IMR-90 (cell line): Measurements from ENCODE around the gene GPI. TPM values are rescaled to one million over a fixed set of nuclear protein-coding genes. Genes with fewer than 3 reads are reported as not detected.

Experiments
- ATAC-seq: fragments of 200-7000 bp; cut with Tn5 transposase; 2 replicates; pipeline ENCODE4 v1.9.1; 2020; ENCODE audit warnings: low read depth, mild to moderate bottlenecking, moderate library complexity
- BruUV-seq: library from RNA; stranded (reverse); fragments of 400-500 nt; replicated peaks from 2 replicates; lab custom pipeline; 2021; lab: Mats Ljungman, UMichigan
- CTCF ChIA-PET: fragments of 300-600 bp; formaldehyde crosslinking; extraction: SDS; loops from one replicate; lab custom pipeline; 2021; ENCODE audit warnings: antibody characterized with exemption; lab: Yijun Ruan, JAX
- POLR2A ChIA-PET: fragments of 300-600 bp; sonication (Branson Sonifier 250); formaldehyde crosslinking; loops from one replicate; lab custom pipeline; 2022; ENCODE audit warnings: antibody characterized with exemption; ENCODE audit not compliant: unreplicated experiment; lab: Charles Lee
- DNase-seq: peaks from one replicate; pipeline ENCODE4 v3.0.0; 2013
- H2AFZ ChIP-seq: replicated peaks from 2 replicates; pipeline ENCODE3; 2013; ENCODE audit warnings: low read length, mild to moderate bottlenecking; ENCODE audit not compliant: poor library complexity
- H2AK5ac ChIP-seq: 2 replicates; pipeline ENCODE4 v1.6.1; 2013; ENCODE audit warnings: low read depth, low read length, inconsistent platforms
- H2AK9ac ChIP-seq: replicated peaks from 2 replicates; pipeline ENCODE3; 2013; ENCODE audit warnings: mild to moderate bottlenecking, low read depth, low read length, moderate library complexity; ENCODE audit not compliant: poor library complexity
- H2BK120ac ChIP-seq: 2 replicates; pipeline ENCODE4 v1.6.1; 2013; ENCODE audit warnings: low read depth, low read length, inconsistent platforms
- H2BK15ac ChIP-seq: 3 replicates; pipeline ENCODE4 v1.6.1; 2013; ENCODE audit warnings: low read depth, low read length, inconsistent platforms
- H2BK20ac ChIP-seq: 2 replicates; pipeline ENCODE4 v1.6.1; 2013; ENCODE audit warnings: low read depth, mild to moderate bottlenecking, inconsistent platforms, low read length, moderate library complexity
- H2BK5ac ChIP-seq: 2 replicates; pipeline ENCODE4 v1.6.1; 2013; ENCODE audit warnings: mild to moderate bottlenecking, low read depth, low read length, inconsistent platforms; ENCODE audit not compliant: poor library complexity, severe bottlenecking
- H3K14ac ChIP-seq: replicated peaks from 2 replicates; pipeline ENCODE4 v1.6.1; 2013; ENCODE audit warnings: low read depth, low read length, inconsistent platforms
- H3K18ac ChIP-seq: 2 replicates; pipeline ENCODE4 v1.6.1; 2013; ENCODE audit warnings: low read depth, low read length, control low read depth
- H3K23ac ChIP-seq: 2 replicates; pipeline ENCODE4 v1.6.1; 2013; ENCODE audit warnings: low read depth, low read length, inconsistent platforms
- H3K27ac ChIP-seq: 2 replicates; pipeline ENCODE4 v1.5.1; 2013; ENCODE audit warnings: mild to moderate bottlenecking, control low read depth, low read length; ENCODE audit not compliant: insufficient read depth
- H3K27me3 ChIP-seq: 2 replicates; pipeline ENCODE4 v1.6.1; 2013; ENCODE audit warnings: low read length; ENCODE audit not compliant: control insufficient read depth, insufficient read depth
- H3K36me3 ChIP-seq: 2 replicates; pipeline ENCODE4 v1.6.1; 2013; ENCODE audit warnings: low read length, mixed read lengths; ENCODE audit not compliant: control insufficient read depth, insufficient read depth
- H3K4ac ChIP-seq: 2 replicates; pipeline ENCODE4 v1.6.1; 2013; ENCODE audit warnings: low read depth, low read length, inconsistent platforms
- H3K4me1 ChIP-seq: 2 replicates; pipeline ENCODE4 v1.6.1; 2013; ENCODE audit warnings: low read length, mixed read lengths; ENCODE audit not compliant: control insufficient read depth, insufficient read depth
- H3K4me2 ChIP-seq: 2 replicates; pipeline ENCODE4 v1.6.1; 2013; ENCODE audit warnings: low read depth, mild to moderate bottlenecking, control low read depth, low read length, moderate library complexity
- H3K4me3 ChIP-seq: 2 replicates; pipeline ENCODE4 v1.5.1; 2013; ENCODE audit warnings: low read depth, mild to moderate bottlenecking, control low read depth, low read length, moderate library complexity; ENCODE audit not compliant: insufficient read depth
- H3K56ac ChIP-seq: 2 replicates; pipeline ENCODE4 v1.6.1; 2013; ENCODE audit warnings: low read length, inconsistent platforms; ENCODE audit not compliant: insufficient read depth; ENCODE audit errors: extremely low read depth
- H3K79me1 ChIP-seq, 2 experiments: 2 replicates each; pipeline ENCODE4 v1.6.1; 2013; ENCODE audit warnings: low read length in 2 of 2, inconsistent platforms in 1 of 2, low read depth in 1 of 2
- H3K9ac ChIP-seq: 2 replicates; pipeline ENCODE4 v1.6.1; 2013; ENCODE audit warnings: low read depth, low read length, control low read depth
- H3K9me1 ChIP-seq: 2 replicates; pipeline ENCODE4 v1.6.1; 2013; ENCODE audit warnings: low read length, inconsistent platforms; ENCODE audit not compliant: insufficient read depth
- H3K9me3 ChIP-seq: 2 replicates; pipeline ENCODE4 v1.6.1; 2013; ENCODE audit warnings: low read length; ENCODE audit not compliant: control insufficient read depth, insufficient read depth
- H4K20me1 ChIP-seq: 2 replicates; pipeline ENCODE4 v1.6.1; 2013; ENCODE audit warnings: low read length, inconsistent platforms; ENCODE audit not compliant: insufficient read depth
- H4K5ac ChIP-seq: 2 replicates; pipeline ENCODE4 v1.6.1; 2013; ENCODE audit warnings: mild to moderate bottlenecking, low read depth, low read length, control low read depth
- H4K8ac ChIP-seq, 2 experiments: 2 replicates each; pipeline ENCODE4 v1.6.1; 2013; ENCODE audit warnings: low read depth in 2 of 2, low read length in 2 of 2, control low read depth in 1 of 2, inconsistent platforms in 1 of 2
- H4K91ac ChIP-seq: 2 replicates; pipeline ENCODE4 v1.6.1; 2013; ENCODE audit warnings: low read depth, low read length, inconsistent platforms; ENCODE audit not compliant: insufficient read depth
- BHLHE40 ChIP-seq: fragments of 150-350 bp; IDR thresholded peaks from 2 replicates; pipeline ENCODE4 v1.6.1; 2016; ENCODE audit warnings: mild to moderate bottlenecking, low read depth, low read length
- CEBPB ChIP-seq: IDR thresholded peaks from 2 replicates; pipeline ENCODE4 v1.6.1; 2012; ENCODE audit warnings: low read depth, low read length, improper control_type of control experiment
- CHD1 ChIP-seq: IDR thresholded peaks from 2 replicates; pipeline ENCODE4 v1.6.1; 2012; ENCODE audit warnings: low read depth, low read length, improper control_type of control experiment
- CTCF ChIP-seq: conservative IDR thresholded peaks from 2 replicates; pipeline ENCODE4 v1.5.1; 2012; ENCODE audit warnings: mild to moderate bottlenecking, low read depth, low read length, improper control_type of control experiment
- ELK1 ChIP-seq: fragments of 150-350 bp; IDR thresholded peaks from 2 replicates; pipeline ENCODE4 v1.6.1; 2016; ENCODE audit warnings: low read depth, mild to moderate bottlenecking, low read length, moderate library complexity, borderline replicate concordance
- FOS ChIP-seq: fragments of 150-350 bp; IDR thresholded peaks from 2 replicates; pipeline ENCODE4 v1.6.1; 2016; ENCODE audit warnings: low read depth, low read length
- MAFK ChIP-seq: IDR thresholded peaks from 2 replicates; pipeline ENCODE4 v1.6.1; 2012; ENCODE audit warnings: low read depth, low read length, improper control_type of control experiment
- MAZ ChIP-seq: IDR thresholded peaks from 2 replicates; pipeline ENCODE4 v1.6.1; 2012; ENCODE audit warnings: low read depth, mild to moderate bottlenecking, low read length, improper control_type of control experiment, moderate library complexity, borderline replicate concordance
- MXI1 ChIP-seq: IDR thresholded peaks from 2 replicates; pipeline ENCODE4 v1.6.1; 2012; ENCODE audit warnings: low read depth, mild to moderate bottlenecking, low read length, moderate library complexity, borderline replicate concordance
- NFE2L2 ChIP-seq: fragments of 150-350 bp; IDR thresholded peaks from 2 replicates; pipeline ENCODE4 v1.6.1; 2016; ENCODE audit warnings: low read depth, mild to moderate bottlenecking, low read length
- POLR2A ChIP-seq: IDR thresholded peaks from 2 replicates; pipeline ENCODE4 v1.6.1; 2012; ENCODE audit warnings: mild to moderate bottlenecking, low read depth, low read length
- RAD21 ChIP-seq: IDR thresholded peaks from 2 replicates; pipeline ENCODE4 v1.6.1; 2012; ENCODE audit warnings: low read length, improper control_type of control experiment
- RCOR1 ChIP-seq: IDR thresholded peaks from 2 replicates; pipeline ENCODE4 v1.6.1; 2012; ENCODE audit warnings: mild to moderate bottlenecking, low read length, improper control_type of control experiment; ENCODE audit not compliant: insufficient replicate concordance
- RFX5 ChIP-seq: IDR thresholded peaks from 2 replicates; pipeline ENCODE4 v1.8.0; 2012; ENCODE audit warnings: low read depth, mild to moderate bottlenecking, low read length, moderate library complexity
- SMC3 ChIP-seq: fragments of 150-350 bp; IDR thresholded peaks from 2 replicates; pipeline ENCODE4 v1.6.1; 2016; ENCODE audit warnings: low read depth, mild to moderate bottlenecking, antibody characterized with exemption, low read length, moderate library complexity
- USF2 ChIP-seq: fragments of 150-350 bp; IDR thresholded peaks from 2 replicates; pipeline ENCODE4 v1.6.1; 2017; ENCODE audit warnings: mild to moderate bottlenecking, antibody characterized with exemption, low read length, low read depth
- WGBS, 2 experiments: methylation state at CpG; one replicate each; pipeline versions ENCODE4 v1.1.5 to v1.1.7; 2013; ENCODE audit warnings: missing lambda C conversion rate in 2 of 2; ENCODE audit not compliant: insufficient read length in 1 of 2; ENCODE audit errors: extremely low coverage in 2 of 2; 5-methylcytosine and 5-hydroxymethylcytosine counted together
- dilution Hi-C: fragments of 300-500 bp; cut with HindIII; formaldehyde crosslinking; loops from one replicate; pipeline ENCODE4 v1.14.3; 2018; ENCODE audit warnings: low sequenced_read_pairs; ENCODE audit not compliant: unreplicated experiment
- in situ Hi-C: fragments of 300-500 bp; cut with MboI; formaldehyde crosslinking; loops from 3 replicates; pipeline ENCODE4 v1.14.3; 2019; ENCODE audit warnings: low sequenced_read_pairs, inconsistent platforms, mixed read lengths
- intact Hi-C: fragments of 100-400 bp; cut with micrococcal nuclease; formaldehyde crosslinking; loops from 2 replicates; pipeline ENCODE4 v1.10.0; 2022
- polyA plus RNA-seq, 3 experiments: library from polyadenylated mRNA; depleted of rRNA; stranded (reverse); fragments of >200 nt; gene quantifications; 2 replicates each; pipeline ENCODE4 v1.2.3, GENCODE V29; 2012; ENCODE audit warnings: low replicate concordance in 1 of 3
- total RNA-seq: library from RNA; depleted of rRNA; stranded (reverse); fragments of >200 nt; gene quantifications from 2 replicates; pipeline ENCODE4 v1.2.3, GENCODE V29; 2012

GPI gene
- total and polyA plus RNA-seq, 2 of the 4 experiments (the other 2 are of a cell fraction) = 147 to 239 TPM

GRCh38 chr19:34380639-34381241, 15.7 kb downstream of the GPI start:
- dilution Hi-C loops (no loop called here), in situ Hi-C loops (no loop called here), intact Hi-C loops (no loop called here)
- Histone ChIP-seq H3K9ac (no peak overlapping the region), H2BK20ac (no peak overlapping the region), H2BK15ac (no peak overlapping the region), H2AK9ac (no peak overlapping the region), H3K9me3 (no peaks in the 10 kb centered on the region), H3K18ac (no peak overlapping the region), H2BK120ac (no peak overlapping the region), H3K27me3 (no peaks in the 10 kb centered on the region), H3K14ac (no peak overlapping the region), H4K8ac (no peak overlapping the region), H2AK5ac (no peak overlapping the region), H3K4me3 (no peak overlapping the region), H3K4me1 (no peaks in the 10 kb centered on the region), H3K27ac (no peak overlapping the region), H4K91ac (no peak overlapping the region), H3K23ac (no peak overlapping the region), H2AFZ (no peak overlapping the region), H3K56ac (no peak overlapping the region), H4K5ac (no peak overlapping the region), H4K20me1 (peaks cover 20% of the 10 kb centered on the region), H3K79me1 (peaks cover 19 to 28% of the 10 kb centered on the region in 2 experiments), H2BK5ac (no peak overlapping the region), H3K36me3 (peaks cover 80% of the 10 kb centered on the region), H3K4me2 (no peak overlapping the region), H3K4ac (no peak overlapping the region), H3K9me1 (peaks cover 19% of the 10 kb centered on the region; the same call in 1 of the 2 replicates)
- TF ChIP-seq POLR2A = no peak
- TF ChIP-seq USF2 = no peak
- no peak for TF ChIP-seq RCOR1
- no peak for TF ChIP-seq MAZ
- no peak for TF ChIP-seq CHD1
- TF ChIP-seq RAD21 = no peak
- no peak for TF ChIP-seq SMC3
- no peak for TF ChIP-seq CEBPB
- no peak for TF ChIP-seq MXI1
- TF ChIP-seq NFE2L2 = no peak
- TF ChIP-seq BHLHE40 = no peak
- TF ChIP-seq ELK1 = no peak
- no peak for TF ChIP-seq MAFK
- TF ChIP-seq FOS = no peak
- TF ChIP-seq RFX5 = no peak
- TF ChIP-seq CTCF = no peak
- WGBS, 2 experiments = 78% methylated on average over 1 of the region's 5 CpGs; no CpG with 5 or more reads in 1 of the 2 experiments
- ATAC-seq = no peak
- DNase-seq = no peak
- CTCF ChIA-PET = no interaction called here
- no TSS peak for BruUV-seq
- POLR2A ChIA-PET = no interaction called here
